ENCODE measurements around the gene RFX2.

- TF ChIP-seq HDGF (IDR thresholded peaks at IDR 0.05; ENCODE audit: borderline replicate concordance) (no peak), SP1 (IDR thresholded peaks at IDR 0.05) (no peak), TARDBP (IDR thresholded peaks at IDR 0.05) (no peak), NFRKB (IDR thresholded peaks at IDR 0.05) (no peak), CTBP1 (IDR thresholded peaks at IDR 0.05; ENCODE audit: borderline replicate concordance) (no peak)
Measured at GRCh38 chr19:5948752-5949564, 161.3 kb downstream of the RFX2 start.
